ENCODE data around the gene IDE.
"Not testable (repeated sequence)": the region's sequence is repeated elsewhere in the genome, so short reads cannot be mapped to it uniquely, and the experiment has no call there.

IDE gene

DNA sequence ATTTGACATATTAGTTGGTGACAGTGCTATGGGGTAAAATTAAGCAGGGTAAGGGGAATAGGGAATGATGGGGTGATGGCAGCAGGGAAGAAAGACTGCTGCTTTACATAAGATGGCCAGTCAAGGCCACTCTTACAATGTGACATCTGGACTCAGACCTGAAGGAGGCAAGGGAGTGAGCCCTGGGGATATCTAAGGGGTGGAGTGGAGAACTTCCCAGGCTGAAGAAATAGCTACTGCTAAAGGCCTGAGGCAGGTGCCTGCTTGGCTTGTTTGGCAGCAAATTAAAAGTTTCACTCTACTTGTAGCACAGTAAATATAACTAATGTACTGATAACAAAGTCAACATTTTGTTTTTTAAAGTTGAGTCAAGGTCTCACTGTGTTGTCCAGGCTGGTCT lies 93.5 kb downstream of the IDE start:
- Mint-ChIP-seq H3K9me3 (no peaks in the 10 kb centered on the region), H3K36me3 (peaks cover 86% of the 10 kb centered on the region), H3K27ac (no peak overlapping the region), H3K4me1 (no peaks in the 10 kb centered on the region), H3K4me3 (no peak overlapping the region)
- DNase-seq (ENCODE audit: low spot score in 2 of 2) = no peak
- ATAC-seq = no peak

DNA sequence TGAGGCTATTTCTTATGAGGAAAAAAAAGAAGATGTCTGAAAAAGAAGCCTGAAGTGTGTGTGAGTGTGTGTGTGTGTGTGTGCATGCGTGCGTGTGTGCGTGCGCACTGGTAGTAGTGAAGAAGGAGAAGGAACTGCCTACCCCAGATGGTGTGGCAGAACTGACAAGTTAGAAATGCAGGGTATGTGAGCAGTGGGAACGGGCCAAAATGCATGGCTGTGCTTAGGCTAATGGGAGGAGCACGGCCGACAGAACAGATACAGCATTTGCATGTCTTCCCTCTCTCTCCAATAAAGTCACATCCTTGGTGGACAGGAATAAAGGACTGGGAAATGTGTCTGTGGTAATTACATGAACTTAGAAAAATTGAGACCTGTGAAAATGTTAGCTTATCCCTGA lies 94.3 kb downstream of the IDE start:
- ATAC-seq (no peak), DNase-seq (ENCODE audit: low spot score in 2 of 2) (no peak)
- Mint-ChIP-seq H3K36me3 (peaks cover 86% of the 10 kb centered on the region), H3K9me3 (no peaks in the 10 kb centered on the region), H3K27ac (no peak overlapping the region), H3K4me3 (no peak overlapping the region), H3K4me1 (no peaks in the 10 kb centered on the region)

DNA sequence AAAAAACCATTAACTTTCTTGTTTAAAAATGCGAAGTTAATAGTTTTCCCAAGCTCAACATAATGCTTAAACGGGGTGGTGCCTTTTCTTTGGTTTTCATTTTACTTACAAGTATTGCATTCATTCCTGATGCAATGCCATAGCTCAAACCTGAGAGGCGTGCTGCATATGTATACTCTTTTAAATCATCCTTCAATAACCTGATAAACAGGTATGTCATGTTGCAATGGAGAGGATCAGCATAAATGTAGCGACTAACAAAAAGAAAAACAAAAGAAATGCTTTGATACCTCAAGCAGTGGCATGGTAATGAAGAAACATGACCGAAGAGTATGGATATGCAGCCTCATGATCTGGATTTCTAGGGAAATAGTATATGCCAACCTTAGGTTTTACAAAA lies 95.4 kb downstream of the IDE start:
- Mint-ChIP-seq H3K4me3 (no peak overlapping the region), H3K9me3 (no peaks in the 10 kb centered on the region), H3K4me1 (no peaks in the 10 kb centered on the region), H3K27ac (no peak overlapping the region), H3K36me3 (peaks cover 86% of the 10 kb centered on the region)
- DNase-seq (ENCODE audit: low spot score in 2 of 2) (no peak), ATAC-seq (no peak)

DNA sequence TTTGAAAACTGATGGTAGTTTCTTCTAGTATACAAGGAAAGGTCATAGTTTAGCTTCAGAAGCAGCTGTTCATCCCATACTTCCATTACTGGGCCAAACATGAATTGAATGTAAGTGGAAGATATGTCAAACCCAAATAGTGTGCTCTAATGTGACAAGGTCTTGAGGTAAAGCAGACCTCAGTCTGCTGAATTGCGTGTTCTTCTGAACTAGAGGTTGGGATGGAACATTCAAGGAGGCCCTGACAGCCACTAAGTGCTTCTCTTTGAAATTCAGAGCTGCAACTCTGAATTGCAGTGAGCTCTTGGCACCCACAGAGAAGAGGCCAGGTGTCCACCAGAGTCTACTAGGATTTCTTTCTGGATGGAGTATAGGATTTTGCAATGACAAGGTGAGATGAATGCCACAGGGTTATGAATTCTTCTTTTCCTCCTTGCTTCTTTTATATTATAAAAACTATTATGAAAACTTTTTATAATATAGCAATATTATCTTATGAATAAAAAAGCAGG lies 98.5 kb downstream of the IDE start:
- H3K36me3 Mint-ChIP-seq = peaks cover 75% of the 10 kb centered on the region
- H3K4me3 Mint-ChIP-seq = no peak overlapping the region
- no peaks in the 10 kb centered on the region for H3K4me1 Mint-ChIP-seq
- ATAC-seq (no peak), DNase-seq (ENCODE audit: low spot score in 2 of 2) (no peak)
- no peak overlapping the region for H3K27ac Mint-ChIP-seq
- H3K9me3 Mint-ChIP-seq = no peaks in the 10 kb centered on the region

DNA sequence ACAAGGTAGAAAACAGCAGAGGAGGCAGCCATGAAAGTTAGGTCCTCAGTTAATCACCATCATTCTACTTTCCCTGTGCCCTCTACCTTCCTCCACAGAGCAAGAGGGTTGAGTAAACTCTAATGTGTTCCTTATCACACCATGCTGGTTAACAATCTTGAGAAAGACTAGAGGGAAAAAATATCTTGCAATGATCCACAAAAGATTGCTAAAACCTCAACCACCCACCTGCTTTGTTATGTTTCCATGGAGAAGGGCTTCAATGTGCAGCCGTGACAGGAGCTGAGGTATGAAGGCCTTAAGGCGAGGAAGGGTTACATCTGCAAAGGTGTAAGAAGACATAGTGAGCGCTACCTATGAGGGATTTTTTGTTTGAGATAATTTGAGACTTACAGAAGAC lies 103.9 kb downstream of the IDE start:
- Mint-ChIP-seq H3K4me3 (no peak overlapping the region), H3K36me3 (peaks cover 76% of the 10 kb centered on the region), H3K9me3 (no peaks in the 10 kb centered on the region), H3K27ac (no peak overlapping the region), H3K4me1 (no peaks in the 10 kb centered on the region)
- no peak for DNase-seq (ENCODE audit: low spot score in 2 of 2)
- no peak for ATAC-seq

DNA sequence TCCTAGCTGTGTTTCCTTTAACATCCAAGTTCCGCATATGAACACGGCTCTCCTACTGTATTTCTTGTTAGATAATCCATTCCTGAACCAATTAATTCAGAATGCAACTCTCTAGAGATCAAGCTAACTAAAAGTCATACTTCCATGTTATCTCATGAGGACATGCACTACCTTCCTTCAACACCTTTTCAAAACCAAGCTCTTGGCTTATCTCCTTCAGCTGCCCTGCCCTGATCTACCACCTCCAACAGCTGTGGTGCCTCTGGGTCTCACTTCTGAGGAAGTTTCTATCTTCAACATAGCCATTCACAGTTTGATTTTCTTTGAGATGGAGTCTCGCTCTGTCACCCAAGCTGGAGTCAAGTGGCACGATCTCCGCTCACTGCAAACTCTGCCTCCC lies 109.5 kb downstream of the IDE start:
- Mint-ChIP-seq H3K36me3 (peaks cover 95% of the 10 kb centered on the region), H3K27ac (no peak overlapping the region), H3K4me3 (no peak overlapping the region), H3K9me3 (no peaks in the 10 kb centered on the region), H3K4me1 (no peaks in the 10 kb centered on the region)
- ATAC-seq (no peak), DNase-seq (ENCODE audit: low spot score in 2 of 2) (no peak)

DNA sequence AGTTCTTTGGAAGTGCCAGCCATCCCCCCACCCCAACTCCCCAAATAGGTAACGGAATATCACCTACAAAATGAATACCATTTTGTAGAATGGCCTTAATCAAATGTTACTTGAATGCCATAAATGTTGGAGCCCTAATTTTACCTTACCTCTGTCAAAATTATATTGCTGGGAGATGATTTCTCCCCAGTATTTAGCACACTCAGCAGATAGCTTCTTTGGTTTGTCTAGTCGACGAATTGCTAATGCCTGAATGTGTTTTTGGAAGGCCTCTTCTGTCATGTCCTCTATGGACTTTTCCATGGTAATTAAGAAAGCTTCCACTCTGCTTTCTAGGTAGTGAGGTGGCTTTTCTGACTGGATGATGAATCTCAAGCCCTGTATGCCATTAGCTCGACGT lies 110.3 kb downstream of the IDE start:
- Mint-ChIP-seq H3K36me3 (peaks cover 93% of the 10 kb centered on the region), H3K4me1 (no peaks in the 10 kb centered on the region), H3K27ac (no peak overlapping the region), H3K9me3 (no peaks in the 10 kb centered on the region), H3K4me3 (no peak overlapping the region)
- ATAC-seq (no peak), DNase-seq (ENCODE audit: low spot score in 2 of 2) (no peak)

DNA sequence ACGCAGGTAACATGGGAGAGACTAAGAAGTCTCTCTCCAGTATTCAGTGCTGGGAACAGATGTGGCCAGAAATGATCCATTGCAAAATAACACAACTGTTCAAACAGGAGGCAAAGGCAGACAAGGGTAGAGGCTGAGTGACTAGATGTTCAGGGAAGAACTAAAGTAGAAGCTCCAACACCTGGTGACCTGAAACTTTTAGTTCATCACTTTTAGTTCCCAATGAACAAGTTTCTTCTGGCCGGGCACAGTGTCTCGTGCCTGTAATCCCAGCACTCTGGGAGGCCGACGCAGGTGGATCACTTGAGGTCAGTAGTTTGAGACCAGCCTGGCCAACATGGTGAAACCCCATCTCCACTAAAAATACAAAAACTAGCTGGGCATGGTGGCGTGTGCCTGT lies 118.9 kb downstream of the IDE start:
- ATAC-seq; H3K4me3 Mint-ChIP-seq; H3K4me1 Mint-ChIP-seq; H3K9me3 Mint-ChIP-seq; DNase-seq (ENCODE audit: low spot score in 2 of 2): not testable (repeated sequence)
- Mint-ChIP-seq H3K27ac (peak overlapping the region; percentile 23), H3K36me3 (peaks cover 60% of the 10 kb centered on the region)

DNA sequence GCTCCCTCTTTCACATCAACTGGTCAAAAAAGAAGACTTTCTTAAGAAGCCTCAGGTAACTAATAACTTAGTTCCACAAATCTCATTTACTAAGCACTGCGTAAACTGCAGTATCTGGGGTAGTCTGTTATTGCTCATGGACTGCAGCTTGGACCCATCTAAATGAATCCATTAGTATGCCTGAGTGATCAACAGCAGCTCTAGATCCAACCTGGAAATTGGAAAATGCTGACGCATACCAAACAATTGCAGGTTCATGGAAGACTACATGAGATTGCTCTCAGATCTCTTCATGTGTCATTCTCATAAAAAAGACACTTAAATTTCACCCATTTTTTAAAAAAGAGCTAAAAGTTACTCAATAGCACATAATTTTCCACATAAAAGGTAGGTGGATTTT lies 121.6 kb downstream of the IDE start:
- H3K4me3 Mint-ChIP-seq = no peak overlapping the region
- no peak for ATAC-seq
- H3K27ac Mint-ChIP-seq = no peak overlapping the region
- H3K9me3 Mint-ChIP-seq = no peaks in the 10 kb centered on the region
- no peak for DNase-seq (ENCODE audit: low spot score in 2 of 2)
- H3K4me1 Mint-ChIP-seq = no peaks in the 10 kb centered on the region
- peaks cover 46% of the 10 kb centered on the region for H3K36me3 Mint-ChIP-seq

DNA sequence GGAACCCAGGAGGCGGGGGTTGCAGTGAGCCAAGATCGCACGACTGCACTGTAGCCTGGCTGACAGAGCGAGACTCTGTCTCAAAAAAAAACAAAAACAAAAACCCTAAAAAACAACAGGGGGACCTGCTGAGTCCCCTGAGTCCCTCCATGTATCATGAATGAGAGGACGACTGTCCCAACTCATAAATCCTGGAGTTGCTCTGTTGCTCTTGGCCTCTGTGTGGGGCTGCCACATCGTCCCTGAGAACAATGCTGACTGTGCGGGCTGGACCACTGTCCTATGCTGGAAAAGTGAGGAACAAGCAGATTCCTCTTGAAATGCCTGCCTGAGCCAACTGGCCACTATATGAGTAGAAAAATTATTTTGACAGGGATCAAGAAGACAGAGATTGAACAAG lies 122.5 kb downstream of the IDE start:
- no peak for DNase-seq (ENCODE audit: low spot score in 2 of 2)
- no peak for ATAC-seq
- no peak overlapping the region for H3K4me3 Mint-ChIP-seq
- no peaks in the 10 kb centered on the region for H3K4me1 Mint-ChIP-seq
- H3K36me3 Mint-ChIP-seq = peaks cover 46% of the 10 kb centered on the region
- H3K27ac Mint-ChIP-seq = no peak overlapping the region
- no peaks in the 10 kb centered on the region for H3K9me3 Mint-ChIP-seq

DNA sequence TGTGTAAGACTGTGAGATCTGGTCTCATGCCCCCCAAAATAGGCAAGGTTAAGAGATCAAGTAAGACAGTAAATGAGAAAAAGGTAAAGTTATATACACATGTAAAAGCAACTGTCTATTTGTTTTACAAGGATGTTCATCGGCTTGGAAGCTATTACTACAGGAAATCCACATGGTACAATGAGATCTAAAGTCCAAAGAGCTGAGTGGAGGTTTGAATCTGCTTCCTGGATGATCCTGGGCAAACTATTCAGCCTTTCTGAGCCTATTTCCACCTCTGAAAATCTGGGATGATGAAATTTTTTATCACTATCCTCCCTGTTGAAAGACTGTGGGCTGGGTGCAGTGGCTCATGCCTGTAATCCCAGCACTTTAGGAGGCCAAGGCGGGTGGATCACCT lies 123.0 kb downstream of the IDE start:
- no peaks in the 10 kb centered on the region for H3K9me3 Mint-ChIP-seq
- H3K4me1 Mint-ChIP-seq = no peaks in the 10 kb centered on the region
- H3K4me3 Mint-ChIP-seq = no peak overlapping the region
- DNase-seq (ENCODE audit: low spot score in 2 of 2) (no peak), ATAC-seq (no peak)
- no peak overlapping the region for H3K27ac Mint-ChIP-seq
- peaks cover 46% of the 10 kb centered on the region for H3K36me3 Mint-ChIP-seq

DNA sequence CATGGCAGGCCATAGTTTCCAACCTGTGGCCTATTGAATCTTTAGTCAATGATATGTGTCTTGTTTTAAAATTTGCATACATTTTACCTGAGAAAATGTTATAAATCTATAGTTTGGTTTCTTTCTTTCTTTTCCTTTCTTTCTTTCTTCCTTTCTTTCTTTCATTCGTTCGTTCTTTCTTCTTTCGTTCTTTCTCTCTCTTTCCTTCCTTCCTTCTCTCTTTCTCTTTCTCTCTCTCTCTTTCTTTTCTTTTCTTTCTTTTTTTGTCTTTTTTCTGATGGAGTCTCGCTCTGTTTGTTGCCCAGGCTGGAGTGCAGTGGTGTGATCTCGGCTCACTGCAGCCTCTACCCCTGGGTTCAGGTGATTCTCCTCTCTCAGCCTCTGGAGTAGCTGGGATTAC lies 133.3 kb downstream of the IDE start:
- DNase-seq (ENCODE audit: low spot score in 2 of 2) = no peak
- no peaks in the 10 kb centered on the region for H3K36me3 Mint-ChIP-seq
- ATAC-seq = no peak
- no peaks in the 10 kb centered on the region for H3K9me3 Mint-ChIP-seq
- H3K27ac Mint-ChIP-seq = no peak overlapping the region
- H3K4me3 Mint-ChIP-seq = no peak overlapping the region
- no peaks in the 10 kb centered on the region for H3K4me1 Mint-ChIP-seq

DNA sequence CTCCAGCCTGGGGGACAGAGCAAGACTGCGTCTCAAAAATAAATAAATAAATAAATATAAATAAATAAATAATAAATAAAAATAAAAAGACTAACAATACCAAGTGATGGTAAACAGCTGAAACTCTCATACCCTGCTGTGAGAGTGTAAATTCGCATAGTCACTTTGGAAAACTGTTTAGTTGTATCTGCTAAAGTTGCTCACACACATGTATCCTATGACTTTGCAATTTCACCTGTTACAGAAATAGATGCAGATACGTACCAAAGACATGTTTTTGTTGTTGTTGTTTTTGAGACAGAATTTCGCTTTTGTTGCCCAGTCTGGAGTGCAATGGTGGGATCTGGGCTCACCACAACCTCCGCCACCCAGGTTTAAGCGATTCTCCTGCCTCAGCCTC lies 135.7 kb downstream of the IDE start:
- H3K4me3 Mint-ChIP-seq = no peak overlapping the region
- no peak for DNase-seq (ENCODE audit: low spot score in 2 of 2)
- ATAC-seq = no peak
- H3K4me1 Mint-ChIP-seq = no peaks in the 10 kb centered on the region
- no peaks in the 10 kb centered on the region for H3K9me3 Mint-ChIP-seq
- H3K27ac Mint-ChIP-seq = no peak overlapping the region
- no peaks in the 10 kb centered on the region for H3K36me3 Mint-ChIP-seq

DNA sequence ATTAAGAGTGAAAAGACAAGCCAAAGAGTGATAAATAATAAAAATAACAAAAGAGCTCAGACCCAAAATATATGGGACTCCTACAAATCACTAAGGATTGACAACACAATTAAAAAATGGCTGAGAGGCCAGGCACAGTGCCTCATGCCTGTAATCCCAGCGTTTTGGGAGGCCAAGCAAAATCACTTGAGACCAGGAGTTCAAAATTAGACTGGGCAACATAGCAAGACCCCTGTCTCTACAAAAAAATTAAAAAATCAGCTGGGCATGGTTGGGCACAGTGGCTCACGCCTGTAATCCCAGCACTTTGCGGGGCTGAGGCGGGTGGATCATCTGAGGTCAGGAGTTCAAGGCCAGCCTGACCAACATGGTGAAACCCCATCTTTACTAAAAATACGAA lies 137.3 kb downstream of the IDE start:
- Mint-ChIP-seq H3K4me1 (no peaks in the 10 kb centered on the region), H3K9me3 (no peaks in the 10 kb centered on the region), H3K4me3 (no peak overlapping the region), H3K27ac (no peak overlapping the region), H3K36me3 (no peaks in the 10 kb centered on the region)
- DNase-seq (ENCODE audit: low spot score in 2 of 2) = no peak
- ATAC-seq = no peak

DNA sequence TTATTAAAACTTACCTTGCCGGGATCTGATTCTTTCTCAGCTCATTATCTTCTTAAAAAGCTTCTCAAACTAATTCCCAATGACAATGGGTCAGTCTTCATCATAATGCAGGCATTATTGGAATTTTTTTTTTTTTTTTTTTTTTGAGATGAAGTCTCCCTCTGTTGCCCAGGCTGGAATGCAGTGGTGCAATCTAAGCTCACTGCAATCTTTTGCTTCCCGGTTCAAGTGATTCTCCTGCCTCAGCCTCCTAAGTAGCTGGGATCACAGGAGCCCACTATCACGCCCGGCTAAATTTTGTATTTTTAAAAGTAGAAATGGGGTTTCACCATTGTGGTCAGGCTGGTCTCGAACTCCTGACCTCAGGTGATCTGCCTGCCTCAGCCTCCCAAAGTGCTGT lies 137.8 kb downstream of the IDE start:
- not testable (repeated sequence) for H3K4me1 Mint-ChIP-seq; DNase-seq (ENCODE audit: low spot score in 2 of 2); ATAC-seq; H3K27ac Mint-ChIP-seq; H3K9me3 Mint-ChIP-seq; H3K4me3 Mint-ChIP-seq; H3K36me3 Mint-ChIP-seq

DNA sequence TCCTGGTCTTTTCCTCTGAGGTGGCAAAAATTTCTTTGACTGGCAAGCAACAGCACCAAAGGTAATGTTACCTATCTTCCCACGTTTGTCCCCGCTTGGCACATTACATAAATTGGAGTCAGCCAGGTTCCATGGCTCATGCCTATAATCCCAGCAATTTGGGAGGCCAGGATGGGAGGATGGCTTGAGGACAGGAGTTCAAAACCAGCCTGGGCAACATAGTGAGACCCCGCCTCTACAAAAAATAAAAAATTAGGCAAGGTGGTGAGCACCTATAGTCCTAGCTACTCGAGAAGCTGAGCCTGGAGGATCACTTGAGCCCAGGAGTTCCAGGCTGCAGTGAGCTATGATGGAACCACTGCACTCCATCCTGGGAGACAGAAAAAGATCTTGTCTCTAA lies 139.5 kb downstream of the IDE start:
- no peaks in the 10 kb centered on the region for H3K9me3 Mint-ChIP-seq
- no peak overlapping the region for H3K27ac Mint-ChIP-seq
- DNase-seq (ENCODE audit: low spot score in 2 of 2) (no peak), ATAC-seq (no peak)
- no peak overlapping the region for H3K4me3 Mint-ChIP-seq
- H3K4me1 Mint-ChIP-seq = no peaks in the 10 kb centered on the region
- H3K36me3 Mint-ChIP-seq = no peaks in the 10 kb centered on the region

DNA sequence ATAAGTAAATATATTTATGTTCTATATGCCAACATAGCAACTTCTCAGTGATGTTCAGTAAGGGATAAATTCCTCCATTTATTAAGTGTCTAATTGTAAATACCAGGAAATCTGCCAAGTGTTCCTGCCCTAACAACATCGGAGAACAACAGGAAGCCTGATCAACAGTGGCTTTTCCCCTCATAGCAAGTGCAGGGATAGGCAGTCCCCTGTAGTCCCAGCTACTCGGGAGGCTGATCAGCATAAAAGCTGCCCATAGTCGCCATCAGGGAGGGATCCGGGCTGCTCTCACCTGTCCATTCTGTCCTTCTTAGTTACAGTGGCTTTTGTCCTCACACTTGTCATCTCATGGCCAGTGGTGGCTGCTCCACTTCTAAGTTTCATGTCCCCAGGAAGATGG lies 141.3 kb downstream of the IDE start:
- Mint-ChIP-seq H3K4me1 (no peaks in the 10 kb centered on the region), H3K27ac (no peak overlapping the region), H3K9me3 (no peaks in the 10 kb centered on the region), H3K36me3 (no peaks in the 10 kb centered on the region), H3K4me3 (no peak overlapping the region)
- ATAC-seq (no peak), DNase-seq (ENCODE audit: low spot score in 2 of 2) (no peak)
